ENCODE results near the gene THEM4.
A peak's percentile ranks its signal among the peaks of the same experiment; 100 is the strongest.
"Not testable (repeated sequence)": the region's sequence is repeated elsewhere in the genome, so short reads cannot be mapped to it uniquely, and the experiment has no call there.

THEM4 gene

GRCh38 chr1:151858030-151858746 is 51.1 kb downstream of the THEM4 start:
- no peak for DNase-seq

- no peak for DNase-seq
These were observed 53.4 kb downstream of the THEM4 start for GRCh38 chr1:151855933-151856332.

GRCh38 chr1:151855516-151855915 is 53.8 kb downstream of the THEM4 start:
- DNase-seq: not testable (repeated sequence)

GRCh38 chr1:151854658-151855057 is 54.7 kb downstream of the THEM4 start:
- peak; percentile 29 for DNase-seq

- DNase-seq: peak; percentile 47
These were observed 55.8 kb downstream of the THEM4 start, which contains the start of gene THEM5 for GRCh38 chr1:151853411-151853943. TSS of gene THEM5 (minus strand) at chr1:151853712. CDS start at chr1:151853565, 147 bp downstream.

- DNase-seq: no peak
These were observed 56.6 kb downstream of the THEM4 start for GRCh38 chr1:151852733-151853132.

GRCh38 chr1:151851886-151852285 is 57.4 kb downstream of the THEM4 start:
- DNase-seq: no peak

GRCh38 chr1:151849871-151850270 is 59.4 kb downstream of the THEM4 start:
- DNase-seq: no peak

- no peak for DNase-seq
These were observed 60.2 kb downstream of the THEM4 start for GRCh38 chr1:151849126-151849525.

GRCh38 chr1:151847867-151848596 is 61.3 kb downstream of the THEM4 start:
- DNase-seq: peak; percentile 49

- peak; percentile 50 for DNase-seq
These were observed 62.5 kb downstream of the THEM4 start for GRCh38 chr1:151846686-151847237.

- DNase-seq: peak; percentile 56
These were observed 63.2 kb downstream of the THEM4 start for GRCh38 chr1:151846062-151846568.

- DNase-seq: no peak
These were observed 65.9 kb downstream of the THEM4 start for GRCh38 chr1:151843398-151843797.

- DNase-seq: no peak
These were observed 68.2 kb downstream of the THEM4 start for GRCh38 chr1:151841141-151841540.

GRCh38 chr1:151840421-151840820 is 68.9 kb downstream of the THEM4 start:
- DNase-seq: no peak

GRCh38 chr1:151839457-151840403 is 69.6 kb downstream of the THEM4 start, which contains the start of gene C2CD4D:
TSS of gene C2CD4D (minus strand) at chr1:151839820. CDS start at chr1:151838989, 831 bp downstream.
- peak; percentile 82 for DNase-seq

GRCh38 chr1:151839082-151839412 is 70.3 kb downstream of the THEM4 start:
- DNase-seq: no peak

GRCh38 chr1:151838222-151839081 is 70.9 kb downstream of the THEM4 start:
- peak; percentile 74 for DNase-seq

- no peak for DNase-seq
These were observed 71.5 kb downstream of the THEM4 start for GRCh38 chr1:151837884-151838221.

GRCh38 chr1:151837197-151837596 is 72.1 kb downstream of the THEM4 start:
- no peak for DNase-seq

- no peak for DNase-seq
These were observed 73.7 kb downstream of the THEM4 start for GRCh38 chr1:151835596-151835995.

Data from activated CD8-positive, alpha-beta memory T cell treated with anti-CD3 and anti-CD28 coated beads, Interleukin-2, amount 50 U/mL, for 48 hours (primary cell).